ENCODE results near the gene FIZ1. TPM values are rescaled to one million over a fixed set of nuclear protein-coding genes. Genes with fewer than 3 reads are reported as not detected.

FIZ1 gene
- total and polyA plus RNA-seq, 2 experiments from 2014 or later: 5.4 to 10.1 TPM

DNA sequence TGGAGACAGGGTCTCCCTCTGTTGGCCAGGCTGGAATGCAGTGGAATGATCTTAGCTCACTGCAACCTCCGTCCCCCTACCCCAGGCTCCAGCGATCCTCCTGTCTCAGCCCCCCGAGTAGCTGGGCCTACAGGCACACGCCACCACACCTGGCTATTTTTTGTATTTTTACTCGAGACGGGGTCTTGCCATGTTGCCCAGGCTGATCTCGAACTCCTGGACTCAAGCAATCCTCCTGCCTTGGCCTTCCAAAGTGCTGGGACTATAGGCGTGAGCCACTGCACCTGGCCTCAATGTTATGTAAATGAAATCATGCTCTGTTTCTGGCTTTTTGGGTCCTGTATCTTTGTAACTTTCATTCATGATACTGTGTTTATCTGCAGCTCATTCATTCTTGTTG, 10.6 kb downstream of the FIZ1 start:
- no peak overlapping the region; the same call in 2 of the 3 replicates for H3K4me3 Mint-ChIP-seq
- Histone ChIP-seq H3K4me2 (no peak overlapping the region), H3K9me2 (ENCODE audit: insufficient read depth) (no peaks in the 10 kb centered on the region), H3K27me3 (ENCODE audit: insufficient read depth) (peaks cover 40% of the 10 kb centered on the region), H3K4me1 (ENCODE audit: insufficient read depth) (peaks cover 25% of the 10 kb centered on the region), H3K27ac (ENCODE audit: low read depth) (no peak overlapping the region), H2AFZ (no peak overlapping the region), H3F3A (replicated peaks; ENCODE audit: low read depth) (peaks cover 24% of the 10 kb centered on the region), H3K36me3 (ENCODE audit: insufficient read depth) (no peaks in the 10 kb centered on the region), H4K20me1 (replicated peaks; ENCODE audit: insufficient read depth) (no peaks in the 10 kb centered on the region), H3K79me2 (replicated peaks; ENCODE audit: insufficient read depth) (no peaks in the 10 kb centered on the region), H3K4me3 (no peak overlapping the region)
- peaks cover 40% of the 10 kb centered on the region for H3K4me1 Mint-ChIP-seq
- TF ChIP-seq EZH2 (IDR thresholded peaks at IDR 0.05; ENCODE audit: low read depth, unreplicated experiment) (no peak), JUNB (IDR thresholded peaks at IDR 0.05; ENCODE audit: unreplicated experiment) (no peak), CREB1 (CRISPR knock-in tag; IDR thresholded peaks at IDR 0.05; ENCODE audit: low read depth) (no peak), ZNF331 (CRISPR knock-in tag; IDR thresholded peaks at IDR 0.05; ENCODE audit: low read depth) (no peak), POLR2AphosphoS5 (IDR thresholded peaks at IDR 0.05; ENCODE audit: low read depth) (no peak), ZNF114 (CRISPR knock-in tag; IDR thresholded peaks at IDR 0.05) (no peak)
- TF ChIP-seq, protein P1, sequence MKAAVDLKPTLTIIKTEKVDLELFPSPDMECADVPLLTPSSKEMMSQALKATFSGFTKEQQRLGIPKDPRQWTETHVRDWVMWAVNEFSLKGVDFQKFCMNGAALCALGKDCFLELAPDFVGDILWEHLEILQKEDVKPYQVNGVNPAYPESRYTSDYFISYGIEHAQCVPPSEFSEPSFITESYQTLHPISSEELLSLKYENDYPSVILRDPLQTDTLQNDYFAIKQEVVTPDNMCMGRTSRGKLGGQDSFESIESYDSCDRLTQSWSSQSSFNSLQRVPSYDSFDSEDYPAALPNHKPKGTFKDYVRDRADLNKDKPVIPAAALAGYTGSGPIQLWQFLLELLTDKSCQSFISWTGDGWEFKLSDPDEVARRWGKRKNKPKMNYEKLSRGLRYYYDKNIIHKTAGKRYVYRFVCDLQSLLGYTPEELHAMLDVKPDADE (IDR thresholded peaks at IDR 0.05): no peak
- TF ChIP-seq, protein P2, sequence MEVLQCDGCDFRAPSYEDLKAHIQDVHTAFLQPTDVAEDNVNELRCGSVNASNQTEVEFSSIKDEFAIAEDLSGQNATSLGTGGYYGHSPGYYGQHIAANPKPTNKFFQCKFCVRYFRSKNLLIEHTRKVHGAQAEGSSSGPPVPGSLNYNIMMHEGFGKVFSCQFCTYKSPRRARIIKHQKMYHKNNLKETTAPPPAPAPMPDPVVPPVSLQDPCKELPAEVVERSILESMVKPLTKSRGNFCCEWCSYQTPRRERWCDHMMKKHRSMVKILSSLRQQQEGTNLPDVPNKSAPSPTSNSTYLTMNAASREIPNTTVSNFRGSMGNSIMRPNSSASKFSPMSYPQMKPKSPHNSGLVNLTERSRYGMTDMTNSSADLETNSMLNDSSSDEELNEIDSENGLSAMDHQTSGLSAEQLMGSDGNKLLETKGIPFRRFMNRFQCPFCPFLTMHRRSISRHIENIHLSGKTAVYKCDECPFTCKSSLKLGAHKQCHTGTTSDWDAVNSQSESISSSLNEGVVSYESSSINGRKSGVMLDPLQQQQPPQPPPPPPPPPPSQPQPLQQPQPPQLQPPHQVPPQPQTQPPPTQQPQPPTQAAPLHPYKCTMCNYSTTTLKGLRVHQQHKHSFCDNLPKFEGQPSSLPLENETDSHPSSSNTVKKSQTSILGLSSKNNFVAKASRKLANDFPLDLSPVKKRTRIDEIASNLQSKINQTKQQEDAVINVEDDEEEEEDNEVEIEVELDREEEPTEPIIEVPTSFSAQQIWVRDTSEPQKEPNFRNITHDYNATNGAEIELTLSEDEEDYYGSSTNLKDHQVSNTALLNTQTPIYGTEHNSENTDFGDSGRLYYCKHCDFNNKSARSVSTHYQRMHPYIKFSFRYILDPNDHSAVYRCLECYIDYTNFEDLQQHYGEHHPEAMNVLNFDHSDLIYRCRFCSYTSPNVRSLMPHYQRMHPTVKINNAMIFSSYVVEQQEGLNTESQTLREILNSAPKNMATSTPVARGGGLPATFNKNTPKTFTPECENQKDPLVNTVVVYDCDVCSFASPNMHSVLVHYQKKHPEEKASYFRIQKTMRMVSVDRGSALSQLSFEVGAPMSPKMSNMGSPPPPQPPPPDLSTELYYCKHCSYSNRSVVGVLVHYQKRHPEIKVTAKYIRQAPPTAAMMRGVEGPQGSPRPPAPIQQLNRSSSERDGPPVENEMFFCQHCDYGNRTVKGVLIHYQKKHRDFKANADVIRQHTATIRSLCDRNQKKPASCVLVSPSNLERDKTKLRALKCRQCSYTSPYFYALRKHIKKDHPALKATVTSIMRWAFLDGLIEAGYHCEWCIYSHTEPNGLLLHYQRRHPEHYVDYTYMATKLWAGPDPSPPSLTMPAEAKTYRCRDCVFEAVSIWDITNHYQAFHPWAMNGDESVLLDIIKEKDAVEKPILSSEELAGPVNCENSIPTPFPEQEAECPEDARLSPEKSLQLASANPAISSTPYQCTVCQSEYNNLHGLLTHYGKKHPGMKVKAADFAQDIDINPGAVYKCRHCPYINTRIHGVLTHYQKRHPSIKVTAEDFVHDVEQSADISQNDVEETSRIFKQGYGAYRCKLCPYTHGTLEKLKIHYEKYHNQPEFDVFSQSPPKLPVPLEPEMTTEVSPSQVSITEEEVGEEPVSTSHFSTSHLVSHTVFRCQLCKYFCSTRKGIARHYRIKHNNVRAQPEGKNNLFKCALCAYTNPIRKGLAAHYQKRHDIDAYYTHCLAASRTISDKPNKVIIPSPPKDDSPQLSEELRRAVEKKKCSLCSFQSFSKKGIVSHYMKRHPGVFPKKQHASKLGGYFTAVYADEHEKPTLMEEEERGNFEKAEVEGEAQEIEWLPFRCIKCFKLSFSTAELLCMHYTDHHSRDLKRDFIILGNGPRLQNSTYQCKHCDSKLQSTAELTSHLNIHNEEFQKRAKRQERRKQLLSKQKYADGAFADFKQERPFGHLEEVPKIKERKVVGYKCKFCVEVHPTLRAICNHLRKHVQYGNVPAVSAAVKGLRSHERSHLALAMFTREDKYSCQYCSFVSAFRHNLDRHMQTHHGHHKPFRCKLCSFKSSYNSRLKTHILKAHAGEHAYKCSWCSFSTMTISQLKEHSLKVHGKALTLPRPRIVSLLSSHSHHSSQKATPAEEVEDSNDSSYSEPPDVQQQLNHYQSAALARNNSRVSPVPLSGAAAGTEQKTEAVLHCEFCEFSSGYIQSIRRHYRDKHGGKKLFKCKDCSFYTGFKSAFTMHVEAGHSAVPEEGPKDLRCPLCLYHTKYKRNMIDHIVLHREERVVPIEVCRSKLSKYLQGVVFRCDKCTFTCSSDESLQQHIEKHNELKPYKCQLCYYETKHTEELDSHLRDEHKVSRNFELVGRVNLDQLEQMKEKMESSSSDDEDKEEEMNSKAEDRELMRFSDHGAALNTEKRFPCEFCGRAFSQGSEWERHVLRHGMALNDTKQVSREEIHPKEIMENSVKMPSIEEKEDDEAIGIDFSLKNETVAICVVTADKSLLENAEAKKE (CRISPR knock-in tag; IDR thresholded peaks at IDR 0.05): no peak
- no peak overlapping the region for H3K27ac Mint-ChIP-seq
- no peaks in the 10 kb centered on the region; the same call in 1 of the 3 replicates for H3K9me3 Mint-ChIP-seq
- peaks cover 11% of the 10 kb centered on the region; the same call in 2 of the 3 replicates for H3K36me3 Mint-ChIP-seq (ENCODE audit: low read depth)
- no peak for ATAC-seq
- H3K27me3 Mint-ChIP-seq (ENCODE audit: insufficient read depth, low read depth, poor library complexity): peaks cover 27% of the 10 kb centered on the region
- DNase-seq (ENCODE audit: low spot score): no peak
